HuH-7.5 (cell line): ENCODE measurements around the gene SPATA2L.
"Not testable (repeated sequence)": the region's sequence is repeated elsewhere in the genome, so short reads cannot be mapped to it uniquely, and the experiment has no call there.

Experiments
- DNase-seq: peaks from one replicate; pipeline ENCODE4 v3.0.0; 2011; ENCODE audit warnings: low spot score

The SPATA2L gene

GRCh38 chr16:89706518-89707260 is 5.2 kb upstream of the SPATA2L start:
- DNase-seq = peak; percentile 31

GRCh38 chr16:89705006-89705405 is 3.5 kb upstream of the SPATA2L start:
- no peak for DNase-seq

GRCh38 chr16:89704281-89704680 is 2.8 kb upstream of the SPATA2L start:
- DNase-seq = no peak

- DNase-seq = peak; percentile 86
Measured at GRCh38 chr16:89700649-89701424, 668 bp downstream of the SPATA2L start.

GRCh38 chr16:89700100-89700648 is 1.3 kb downstream of the SPATA2L start:
- peak; percentile 99 for DNase-seq

- not testable (repeated sequence) for DNase-seq
Measured at GRCh38 chr16:89699629-89700099, 1.8 kb downstream of the SPATA2L start.

- DNase-seq = not testable (repeated sequence)
Measured at GRCh38 chr16:89698717-89699116, 2.8 kb downstream of the SPATA2L start.

GRCh38 chr16:89697616-89698331 is 3.7 kb downstream of the SPATA2L start:
- DNase-seq = no peak

GRCh38 chr16:89697161-89697615 is 4.3 kb downstream of the SPATA2L start:
- DNase-seq = peak; percentile 31

GRCh38 chr16:89696670-89697128 is 4.8 kb downstream of the SPATA2L start:
- peak; percentile 39 for DNase-seq

- peak; percentile 54 for DNase-seq
Measured at GRCh38 chr16:89695875-89696669, 5.4 kb downstream of the SPATA2L start.

- DNase-seq = peak; percentile 38
Measured at GRCh38 chr16:89695086-89695874, 6.2 kb downstream of the SPATA2L start.

- DNase-seq = not testable (repeated sequence)
Measured at GRCh38 chr16:89694784-89695085, 6.8 kb downstream of the SPATA2L start.

GRCh38 chr16:89693931-89694783 is 7.3 kb downstream of the SPATA2L start:
- peak; percentile 35 for DNase-seq

- no peak for DNase-seq
Measured at GRCh38 chr16:89693289-89693731, 8.2 kb downstream of the SPATA2L start.

- peak; percentile 38 for DNase-seq
Measured at GRCh38 chr16:89691986-89692569, 9.4 kb downstream of the SPATA2L start.

GRCh38 chr16:89691231-89691985 is 10.1 kb downstream of the SPATA2L start:
- DNase-seq = peak; percentile 18

GRCh38 chr16:89690392-89690901 is 11.1 kb downstream of the SPATA2L start:
- DNase-seq = no peak
